Keratinocyte (primary cell): ENCODE measurements around the gene RRAD.

Experiments
- EZH2 ChIP-seq: IDR thresholded peaks from one replicate; pipeline ENCODE4 v1.6.1; 2012; ENCODE audit warnings: inconsistent platforms, mild to moderate bottlenecking, low read length, moderate library complexity
- TF ChIP-seq, protein P1 (sequence below), 3 experiments: IDR thresholded peaks in 1 of 3; conservative IDR thresholded peaks in 1 of 3; optimal IDR thresholded peaks in 1 of 3; 2 replicates in 2 of 3; 3 replicates in 1 of 3; pipeline versions ENCODE3 to v1.5.1; 2011; ENCODE audit warnings: low read length in 3 of 3, mild to moderate bottlenecking in 3 of 3, moderate library complexity in 2 of 3, control low read depth in 1 of 3, inconsistent platforms in 1 of 3; ENCODE audit not compliant: insufficient read depth in 2 of 3; ENCODE audit errors: extremely low read depth in 1 of 3

DNA sequence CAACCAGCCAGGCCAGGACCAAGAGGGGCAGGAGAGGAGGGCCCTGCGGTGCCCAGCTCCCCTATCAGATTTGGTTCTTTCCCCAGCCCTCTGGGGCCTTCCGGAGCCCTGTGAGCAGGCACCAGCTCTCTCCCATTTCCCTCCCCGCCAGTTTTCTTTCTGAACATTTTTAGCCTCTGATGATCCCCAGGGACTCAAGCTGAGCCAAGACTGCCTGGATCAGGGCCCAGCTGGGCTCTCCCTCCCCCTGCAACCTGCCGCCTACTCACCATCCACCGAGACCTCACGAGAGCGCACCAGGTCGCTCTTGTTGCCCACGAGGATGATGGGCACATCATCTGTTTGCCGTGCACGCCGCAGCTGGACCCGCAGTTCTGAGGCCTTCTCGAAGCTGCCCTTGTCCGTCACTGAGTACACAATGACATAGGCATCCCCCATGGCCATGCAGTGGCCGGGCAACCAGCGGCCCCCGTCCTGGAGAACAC is 2.0 kb downstream of the RRAD start:
- TF ChIP-seq, protein P1, sequence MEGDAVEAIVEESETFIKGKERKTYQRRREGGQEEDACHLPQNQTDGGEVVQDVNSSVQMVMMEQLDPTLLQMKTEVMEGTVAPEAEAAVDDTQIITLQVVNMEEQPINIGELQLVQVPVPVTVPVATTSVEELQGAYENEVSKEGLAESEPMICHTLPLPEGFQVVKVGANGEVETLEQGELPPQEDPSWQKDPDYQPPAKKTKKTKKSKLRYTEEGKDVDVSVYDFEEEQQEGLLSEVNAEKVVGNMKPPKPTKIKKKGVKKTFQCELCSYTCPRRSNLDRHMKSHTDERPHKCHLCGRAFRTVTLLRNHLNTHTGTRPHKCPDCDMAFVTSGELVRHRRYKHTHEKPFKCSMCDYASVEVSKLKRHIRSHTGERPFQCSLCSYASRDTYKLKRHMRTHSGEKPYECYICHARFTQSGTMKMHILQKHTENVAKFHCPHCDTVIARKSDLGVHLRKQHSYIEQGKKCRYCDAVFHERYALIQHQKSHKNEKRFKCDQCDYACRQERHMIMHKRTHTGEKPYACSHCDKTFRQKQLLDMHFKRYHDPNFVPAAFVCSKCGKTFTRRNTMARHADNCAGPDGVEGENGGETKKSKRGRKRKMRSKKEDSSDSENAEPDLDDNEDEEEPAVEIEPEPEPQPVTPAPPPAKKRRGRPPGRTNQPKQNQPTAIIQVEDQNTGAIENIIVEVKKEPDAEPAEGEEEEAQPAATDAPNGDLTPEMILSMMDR (optimal IDR thresholded peaks at IDR 0.05 in 1 of 3, IDR thresholded peaks at IDR 0.05 in 1 of 3, conservative IDR thresholded peaks at IDR 0.05 in 1 of 3; ENCODE audit: extremely low read depth in 1 of 3, insufficient read depth in 2 of 3, low read length in 3 of 3), result no peak
- no peak for TF ChIP-seq EZH2
